ENCODE data around the gene PLXNB3. TPM values are rescaled to one million over a fixed set of nuclear protein-coding genes. Genes with fewer than 3 reads are reported as not detected.

Gene PLXNB3
- polyA plus RNA-seq, 4 donors = 0.54 to 1.6 (median 0.66) TPM; not detected in 1

DNA sequence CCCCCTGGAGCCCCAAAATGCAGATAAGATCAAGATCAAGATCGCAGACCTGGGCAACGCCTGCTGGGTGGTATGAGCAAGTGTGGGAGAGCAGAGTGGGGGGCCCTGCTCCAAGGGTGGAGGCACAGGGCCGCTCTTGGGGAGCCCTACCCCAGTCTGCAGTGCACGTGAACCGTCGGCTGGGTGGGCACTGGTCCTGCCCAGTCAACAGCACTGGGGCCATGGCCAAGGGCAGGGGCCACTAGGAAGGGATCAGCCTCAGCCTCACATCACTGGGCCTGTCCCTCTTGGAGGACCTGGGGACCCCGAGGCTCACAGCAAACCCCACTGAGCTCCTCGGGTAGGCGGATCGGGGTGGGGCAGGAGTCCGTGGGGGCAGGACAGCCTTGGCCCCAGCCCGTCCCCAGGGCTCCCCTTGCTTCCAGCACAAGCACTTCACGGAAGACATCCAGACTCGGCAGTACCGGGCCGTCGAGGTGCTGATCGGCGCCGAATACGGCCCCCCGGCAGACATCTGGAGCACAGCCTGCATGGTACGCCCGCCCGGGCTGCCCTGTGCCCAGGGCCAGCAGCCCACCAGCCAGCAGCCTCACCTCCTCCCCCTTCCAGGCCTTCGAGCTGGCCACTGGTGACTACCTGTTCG lies 20.4 kb downstream of the PLXNB3 start:
- WGBS, 3 donors = 87 to 100% (median 92%) methylated on average over 6 to 27 of the region's 27 CpGs
- H3K36me3 ChIP-seq (ENCODE audit: control insufficient read depth in 3 of 3, insufficient read depth in 2 of 3, low read depth in 1 of 3, low read length in 3 of 3) = peaks cover 4 to 55% (median 6%) of the 10 kb centered on the region in 3 donors
- H3K27me3 ChIP-seq (ENCODE audit: control insufficient read depth in 3 of 3, insufficient read depth in 3 of 3, low read length in 3 of 3) = peaks cover 0 to 4% (median 0%) of the 10 kb centered on the region in 3 donors
- DNase-seq (no peak), FAIRE-seq (no peak)
- H3K27ac ChIP-seq (ENCODE audit: low read depth in 1 of 3, low read length in 2 of 3) = no peak overlapping the region
- no peak overlapping the region for H3K4me3 ChIP-seq (ENCODE audit: low read depth in 1 of 3, low read length in 3 of 3)
- H3K9me3 ChIP-seq (ENCODE audit: control insufficient read depth in 2 of 2, insufficient read depth in 1 of 2, low read depth in 1 of 2, low read length in 1 of 2) = no peaks in the 10 kb centered on the region
- H3K4me1 ChIP-seq (ENCODE audit: control insufficient read depth in 3 of 3, insufficient read depth in 2 of 3, low read depth in 1 of 3, low read length in 2 of 3) = no peaks in the 10 kb centered on the region

DNA sequence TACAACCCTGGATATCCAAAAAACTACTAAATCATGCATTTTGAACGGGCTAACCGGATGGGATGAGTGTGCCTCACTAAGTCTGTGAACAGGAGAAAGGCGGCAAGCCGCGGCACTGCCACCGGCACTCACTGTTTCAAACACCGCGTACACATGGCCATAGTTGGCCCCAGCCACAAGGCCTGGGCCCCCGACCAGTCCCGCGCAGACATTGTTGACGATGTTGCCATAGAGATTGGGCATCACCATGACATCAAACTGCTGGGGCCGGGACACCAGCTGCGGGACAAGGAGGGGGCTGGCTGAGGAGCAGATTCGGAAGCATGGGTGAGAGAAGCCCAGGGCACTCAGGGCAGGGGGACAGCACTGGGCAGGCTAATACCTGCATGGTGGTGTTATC lies 22.6 kb downstream of the PLXNB3 start:
- WGBS, 3 donors = 85 to 92% (median 87%) methylated on average over 9 to 15 of the region's 15 CpGs
- Histone ChIP-seq H3K27me3 (ENCODE audit: control insufficient read depth in 3 of 3, insufficient read depth in 3 of 3, low read length in 3 of 3) (no peaks in the 10 kb centered on the region), H3K4me1 (ENCODE audit: control insufficient read depth in 3 of 3, insufficient read depth in 2 of 3, low read depth in 1 of 3, low read length in 2 of 3) (no peaks in the 10 kb centered on the region), H3K9me3 (ENCODE audit: control insufficient read depth in 2 of 2, insufficient read depth in 1 of 2, low read depth in 1 of 2, low read length in 1 of 2) (no peaks in the 10 kb centered on the region), H3K4me3 (ENCODE audit: low read depth in 1 of 3, low read length in 3 of 3) (no peak overlapping the region), H3K36me3 (ENCODE audit: control insufficient read depth in 3 of 3, insufficient read depth in 2 of 3, low read depth in 1 of 3, low read length in 3 of 3) (peaks cover 4 to 76% (median 6%) of the 10 kb centered on the region in 3 donors), H3K27ac (ENCODE audit: low read depth in 1 of 3, low read length in 2 of 3) (no peak overlapping the region)
- DNase-seq (no peak), FAIRE-seq (no peak)

DNA sequence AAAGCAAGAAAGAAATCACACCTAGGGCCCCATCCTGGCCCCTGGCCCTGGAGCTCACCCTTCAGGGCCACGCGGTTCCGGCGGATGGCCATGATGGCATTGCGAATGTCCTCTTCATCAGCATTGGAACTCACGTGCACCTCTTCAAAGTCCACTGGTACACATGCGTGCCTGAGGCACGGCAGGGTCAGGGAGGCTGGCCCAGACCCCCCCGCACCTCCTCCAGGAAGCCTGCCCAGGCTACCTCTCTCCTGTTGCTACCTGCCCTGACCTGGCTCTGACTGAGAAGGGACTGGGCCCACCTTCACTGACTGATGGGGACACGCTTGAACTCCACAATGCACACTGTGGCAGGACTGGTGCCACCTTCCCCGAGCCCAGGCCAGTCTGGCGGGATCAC lies 25.6 kb downstream of the PLXNB3 start:
- 88 to 95% (median 93%) methylated on average over 10 to 12 of the region's 12 CpGs for WGBS, 3 donors
- no peak for FAIRE-seq
- H3K4me3 ChIP-seq (ENCODE audit: low read depth in 1 of 3, low read length in 3 of 3) = no peak overlapping the region
- no peak for DNase-seq
- no peaks in the 10 kb centered on the region for H3K27me3 ChIP-seq (ENCODE audit: control insufficient read depth in 3 of 3, insufficient read depth in 3 of 3, low read length in 3 of 3)
- no peaks in the 10 kb centered on the region for H3K9me3 ChIP-seq (ENCODE audit: control insufficient read depth in 2 of 2, insufficient read depth in 1 of 2, low read depth in 1 of 2, low read length in 1 of 2)
- H3K36me3 ChIP-seq (ENCODE audit: control insufficient read depth in 3 of 3, insufficient read depth in 2 of 3, low read depth in 1 of 3, low read length in 3 of 3) = peaks cover 4 to 73% (median 8%) of the 10 kb centered on the region in 3 donors
- no peak overlapping the region for H3K27ac ChIP-seq (ENCODE audit: low read depth in 1 of 3, low read length in 2 of 3)
- peaks cover 0 to 9% (median 0%) of the 10 kb centered on the region in 3 donors for H3K4me1 ChIP-seq (ENCODE audit: control insufficient read depth in 3 of 3, insufficient read depth in 2 of 3, low read depth in 1 of 3, low read length in 2 of 3)

DNA sequence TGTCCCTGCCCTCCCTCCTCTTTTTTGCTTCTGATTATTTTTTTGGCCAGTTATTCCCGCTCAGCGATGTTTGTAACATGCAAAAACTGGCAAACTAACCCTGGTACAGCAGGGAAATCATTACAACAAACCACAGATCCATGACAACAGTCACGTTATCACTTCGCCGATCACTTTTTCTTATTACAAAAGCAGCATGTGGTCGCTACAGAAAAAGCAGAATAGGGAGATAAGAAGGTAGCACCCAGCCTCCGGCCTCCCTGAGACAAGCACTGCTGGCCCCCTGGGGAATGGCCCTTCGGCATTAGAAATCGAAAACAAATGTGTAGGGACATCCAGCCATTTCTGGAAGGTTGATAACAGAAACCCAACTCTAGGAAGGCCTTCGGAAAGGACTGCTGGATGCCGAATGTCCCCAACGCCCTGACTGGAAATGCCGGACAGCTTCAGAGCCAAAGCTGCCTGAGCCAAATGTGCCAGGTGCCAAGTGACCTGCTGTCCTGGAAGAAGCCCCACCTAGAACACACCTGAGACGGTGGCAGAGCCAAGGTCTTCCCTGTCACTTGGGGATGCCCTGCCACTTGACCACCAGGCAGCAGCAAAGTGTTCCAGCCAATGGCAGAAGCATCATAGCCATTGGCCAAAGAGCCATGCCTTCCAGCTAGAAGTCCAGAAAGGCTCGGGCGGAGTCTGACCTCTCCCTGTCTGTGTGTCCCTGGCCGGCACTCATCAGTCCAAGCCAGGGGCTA lies 27.2 kb downstream of the PLXNB3 start:
- WGBS, 3 donors = 85 to 87% (median 86%) methylated on average over 17 of the region's 17 CpGs
- no peak overlapping the region for H3K27ac ChIP-seq (ENCODE audit: low read depth in 1 of 3, low read length in 2 of 3)
- FAIRE-seq (no peak), DNase-seq (no peak)
- H3K36me3 ChIP-seq (ENCODE audit: control insufficient read depth in 3 of 3, insufficient read depth in 2 of 3, low read depth in 1 of 3, low read length in 3 of 3) = peaks cover 4 to 66% (median 4%) of the 10 kb centered on the region in 3 donors
- no peak overlapping the region for H3K4me3 ChIP-seq (ENCODE audit: low read depth in 1 of 3, low read length in 3 of 3)
- H3K4me1 ChIP-seq (ENCODE audit: control insufficient read depth in 3 of 3, insufficient read depth in 2 of 3, low read depth in 1 of 3, low read length in 2 of 3) = peaks cover 0 to 19% (median 6%) of the 10 kb centered on the region in 3 donors
- no peaks in the 10 kb centered on the region for H3K9me3 ChIP-seq (ENCODE audit: control insufficient read depth in 2 of 2, insufficient read depth in 1 of 2, low read depth in 1 of 2, low read length in 1 of 2)
- no peaks in the 10 kb centered on the region for H3K27me3 ChIP-seq (ENCODE audit: control insufficient read depth in 3 of 3, insufficient read depth in 3 of 3, low read length in 3 of 3)

DNA sequence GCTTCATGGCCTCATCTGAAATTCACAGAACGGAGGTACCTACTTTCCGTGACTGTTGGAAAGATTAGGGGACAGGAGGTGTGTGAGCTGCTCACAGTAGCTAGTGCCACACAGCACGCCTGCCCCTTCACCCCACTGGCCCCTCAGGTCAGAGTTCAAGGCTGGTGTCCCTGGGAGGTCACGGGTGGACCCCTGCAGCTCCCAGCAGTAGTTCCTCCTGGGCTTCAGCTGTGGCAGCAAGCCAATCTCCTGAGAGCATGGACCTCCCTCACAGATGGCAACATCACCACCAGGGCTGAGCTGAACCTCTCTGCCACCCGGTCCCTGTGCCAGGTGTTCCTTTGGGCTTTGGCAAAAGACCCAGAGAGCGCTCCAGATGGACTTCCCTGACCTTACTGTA lies 28.3 kb downstream of the PLXNB3 start:
- no peak for DNase-seq
- H3K27me3 ChIP-seq (ENCODE audit: control insufficient read depth in 3 of 3, insufficient read depth in 3 of 3, low read length in 3 of 3) = no peaks in the 10 kb centered on the region
- H3K4me1 ChIP-seq (ENCODE audit: control insufficient read depth in 3 of 3, insufficient read depth in 2 of 3, low read depth in 1 of 3, low read length in 2 of 3) = peaks cover 0 to 19% (median 6%) of the 10 kb centered on the region in 3 donors
- no peak overlapping the region for H3K27ac ChIP-seq (ENCODE audit: low read depth in 1 of 3, low read length in 2 of 3)
- no peak overlapping the region for H3K4me3 ChIP-seq (ENCODE audit: low read depth in 1 of 3, low read length in 3 of 3)
- no peak for FAIRE-seq
- H3K36me3 ChIP-seq (ENCODE audit: control insufficient read depth in 3 of 3, insufficient read depth in 2 of 3, low read depth in 1 of 3, low read length in 3 of 3) = peaks cover 2 to 66% (median 2%) of the 10 kb centered on the region in 3 donors
- H3K9me3 ChIP-seq (ENCODE audit: control insufficient read depth in 2 of 2, insufficient read depth in 1 of 2, low read depth in 1 of 2, low read length in 1 of 2) = no peaks in the 10 kb centered on the region
- WGBS, 3 donors = 78 to 88% (median 83%) methylated on average over 5 to 6 of the region's 6 CpGs

DNA sequence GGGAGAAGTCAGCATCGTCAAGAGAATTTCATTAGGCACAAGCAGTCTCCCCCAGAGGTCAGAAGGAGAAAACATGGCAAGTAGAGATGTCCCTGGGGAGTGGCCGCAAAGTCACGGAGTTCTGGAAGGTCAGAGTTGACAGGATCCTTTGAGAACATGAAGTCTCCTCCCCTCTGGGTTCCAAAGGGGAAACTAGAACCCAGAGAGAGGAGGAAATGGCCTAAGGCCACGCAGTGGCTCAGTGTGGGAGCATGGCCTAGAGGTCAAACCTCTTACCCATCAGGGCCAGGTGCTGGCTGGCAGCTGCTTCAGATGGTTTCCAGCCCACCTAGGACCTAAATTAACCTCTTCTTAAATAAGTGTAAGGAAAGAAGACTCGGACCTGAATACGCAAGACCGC lies 29.2 kb downstream of the PLXNB3 start:
- no peak for FAIRE-seq

DNA sequence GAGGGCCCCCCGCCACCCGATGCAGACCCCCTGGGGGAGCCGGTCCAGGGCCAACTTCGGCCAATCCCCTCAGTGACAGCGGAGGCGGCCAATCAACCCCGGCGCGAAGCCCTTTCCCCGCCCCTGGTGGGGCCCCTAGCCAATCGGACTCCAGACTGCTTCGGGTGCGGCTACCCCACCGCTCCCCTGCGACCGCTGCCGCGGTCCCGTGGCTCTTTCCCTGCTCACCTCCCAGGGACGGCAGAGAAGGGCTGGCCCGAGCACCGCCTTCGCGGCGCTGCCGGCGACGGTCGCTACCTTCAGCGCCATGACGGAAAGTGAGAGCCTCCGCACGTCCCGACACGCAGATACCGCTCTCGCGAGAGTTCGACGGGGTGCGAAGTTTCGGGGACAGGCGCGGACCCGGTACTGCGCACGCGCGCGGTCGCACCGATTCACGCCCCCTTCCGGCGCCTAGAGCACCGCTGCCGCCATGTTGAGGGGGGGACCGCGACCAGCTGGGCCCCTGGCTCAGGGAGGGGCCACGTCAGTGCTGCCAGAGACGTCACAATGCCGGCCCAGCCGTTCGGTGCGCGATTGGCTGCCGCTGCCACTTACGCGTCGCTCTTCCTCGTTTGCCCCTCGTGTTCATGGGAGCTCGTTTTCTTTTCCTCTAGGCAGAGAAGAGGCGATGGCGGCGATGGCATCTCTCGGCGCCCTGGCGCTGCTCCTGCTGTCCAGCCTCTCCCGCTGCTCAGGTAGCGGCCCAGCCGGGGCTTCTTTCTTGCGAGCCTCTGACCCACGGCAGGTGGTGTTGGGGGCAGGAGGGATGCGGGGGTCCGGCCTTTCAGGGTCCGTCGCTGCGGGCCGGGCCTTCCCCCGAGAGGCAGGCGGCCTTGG lies 30.2 kb downstream of the PLXNB3 start, which contains the start of the genes IDH3G and SSR4:
IDH3G (minus strand) TSS at position 358 of the 879 bp plus-strand sequence; CDS start at position 309, 49 bp downstream.
SSR4 (plus strand) TSS at position 651 of the 879 bp plus-strand sequence; CDS start at position 671, 20 bp downstream.
- FAIRE-seq = no peak
- H3K4me3 ChIP-seq (ENCODE audit: low read depth in 1 of 3, low read length in 3 of 3) = peak within 1 kb of the TSS; percentile 60 to 85 (median 69)

More for the DNA sequence above, 29.2 kb downstream of the PLXNB3 start:
- Histone ChIP-seq H3K27ac (ENCODE audit: low read depth in 1 of 3, low read length in 2 of 3) (peak overlapping the region; percentile 84 to 99 (median 97)), H3K4me1 (ENCODE audit: control insufficient read depth in 3 of 3, insufficient read depth in 2 of 3, low read depth in 1 of 3, low read length in 2 of 3) (peaks cover 0 to 19% (median 6%) of the 10 kb centered on the region in 3 donors), H3K4me3 (ENCODE audit: low read depth in 1 of 3, low read length in 3 of 3) (peak overlapping the region; percentile 59 to 84 (median 69)), H3K27me3 (ENCODE audit: control insufficient read depth in 3 of 3, insufficient read depth in 3 of 3, low read length in 3 of 3) (no peaks in the 10 kb centered on the region), H3K36me3 (ENCODE audit: control insufficient read depth in 3 of 3, insufficient read depth in 2 of 3, low read depth in 1 of 3, low read length in 3 of 3) (peaks cover 0 to 66% (median 2%) of the 10 kb centered on the region in 3 donors), H3K9me3 (ENCODE audit: control insufficient read depth in 2 of 2, insufficient read depth in 1 of 2, low read depth in 1 of 2, low read length in 1 of 2) (no peaks in the 10 kb centered on the region)
- 12 to 43% (median 14%) methylated on average over 7 of the region's 7 CpGs for WGBS, 3 donors
- peak in 1 of 2 donors; percentile 42 for DNase-seq

More for the DNA sequence above, 30.2 kb downstream of the PLXNB3 start, which contains the start of the genes IDH3G and SSR4:
- Histone ChIP-seq H3K27me3 (ENCODE audit: control insufficient read depth in 3 of 3, insufficient read depth in 3 of 3, low read length in 3 of 3) (no peaks in the 10 kb centered on the region), H3K9me3 (ENCODE audit: control insufficient read depth in 2 of 2, insufficient read depth in 1 of 2, low read depth in 1 of 2, low read length in 1 of 2) (no peaks in the 10 kb centered on the region), H3K27ac (ENCODE audit: low read depth in 1 of 3, low read length in 2 of 3) (peak within 1 kb of the TSS; percentile 84 to 99 (median 97)), H3K4me1 (ENCODE audit: control insufficient read depth in 3 of 3, insufficient read depth in 2 of 3, low read depth in 1 of 3, low read length in 2 of 3) (peaks cover 0 to 19% (median 6%) of the 10 kb centered on the region in 3 donors), H3K36me3 (ENCODE audit: control insufficient read depth in 3 of 3, insufficient read depth in 2 of 3, low read depth in 1 of 3, low read length in 3 of 3) (peaks cover 0 to 67% (median 2%) of the 10 kb centered on the region in 3 donors)
- peak; percentile 91 to 96 for DNase-seq
- 0 to 41% (median 6%) methylated on average over 31 to 92 of the region's 92 CpGs for WGBS, 3 donors
